Measurements from ENCODE around the gene GUCY1A2.
"Not testable (repeated sequence)": the region's sequence is repeated elsewhere in the genome, so short reads cannot be mapped to it uniquely, and the experiment has no call there.

Gene GUCY1A2

GRCh38 chr11:106959386-106959785 lies 58.9 kb downstream of the GUCY1A2 start:
- H3K4me3 ChIP-seq (ENCODE audit: low read depth, low read length), result no peak overlapping the region
- no peak for DNase-seq (ENCODE audit: low read depth)

- no peak for DNase-seq (ENCODE audit: low read depth)
- no peak overlapping the region for H3K4me3 ChIP-seq (ENCODE audit: low read depth, low read length)
Measured at GRCh38 chr11:106958517-106959248, 59.6 kb downstream of the GUCY1A2 start.

DNA sequence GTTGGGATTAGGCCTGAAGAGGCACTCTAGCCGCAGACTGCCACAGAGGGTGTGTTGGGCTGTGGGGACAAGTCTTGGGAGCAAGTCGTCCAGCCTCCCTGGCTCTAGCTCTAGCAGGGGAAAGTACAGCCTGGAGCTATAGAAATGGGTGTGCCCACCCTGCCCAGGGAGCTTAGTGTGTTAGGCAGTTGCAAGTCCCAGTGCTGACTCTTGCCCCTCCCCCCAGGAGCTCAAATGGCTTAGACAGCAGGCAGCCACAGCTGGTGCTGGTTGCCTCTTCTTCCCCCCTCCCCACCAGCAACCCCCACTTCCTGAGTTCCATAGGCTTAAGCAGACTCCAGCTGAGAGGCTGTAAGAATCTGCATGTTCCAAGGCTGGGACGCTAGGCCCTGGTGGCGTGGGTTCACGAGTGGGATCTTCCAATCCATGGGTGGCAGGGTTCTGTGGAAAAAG lies 61.2 kb downstream of the GUCY1A2 start:
- H3K4me3 ChIP-seq (ENCODE audit: low read depth, low read length), result no peak overlapping the region
- no peak for DNase-seq (ENCODE audit: low read depth)

GRCh38 chr11:106950067-106950491 lies 68.2 kb downstream of the GUCY1A2 start:
- no peak for DNase-seq (ENCODE audit: low read depth)
- no peak overlapping the region for H3K4me3 ChIP-seq (ENCODE audit: low read depth, low read length)

DNA sequence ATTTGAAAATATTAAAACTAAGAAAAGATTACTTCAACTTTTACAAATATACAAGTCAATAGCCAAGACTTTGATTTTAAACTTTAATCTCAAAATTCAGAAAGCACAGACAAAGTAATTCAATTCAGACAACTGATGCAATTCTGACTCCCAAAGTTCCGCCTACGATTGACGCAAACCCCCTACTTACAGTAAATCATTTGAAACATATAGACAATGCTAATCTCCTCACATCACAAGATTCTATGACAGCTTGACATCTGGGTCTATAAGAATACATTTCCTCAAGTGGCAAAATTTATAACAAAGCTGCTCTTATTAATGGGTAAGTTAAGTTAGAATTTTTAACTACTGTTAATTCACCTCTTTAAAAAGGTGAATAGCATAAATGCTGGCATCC lies 75.2 kb downstream of the GUCY1A2 start:
- DNase-seq (ENCODE audit: low read depth), result no peak
- H3K4me3 ChIP-seq (ENCODE audit: low read depth, low read length), result no peak overlapping the region

- no peak overlapping the region for H3K4me3 ChIP-seq (ENCODE audit: low read depth, low read length)
- DNase-seq (ENCODE audit: low read depth), result no peak
Measured at GRCh38 chr11:106939157-106939556, 79.1 kb downstream of the GUCY1A2 start.

DNA sequence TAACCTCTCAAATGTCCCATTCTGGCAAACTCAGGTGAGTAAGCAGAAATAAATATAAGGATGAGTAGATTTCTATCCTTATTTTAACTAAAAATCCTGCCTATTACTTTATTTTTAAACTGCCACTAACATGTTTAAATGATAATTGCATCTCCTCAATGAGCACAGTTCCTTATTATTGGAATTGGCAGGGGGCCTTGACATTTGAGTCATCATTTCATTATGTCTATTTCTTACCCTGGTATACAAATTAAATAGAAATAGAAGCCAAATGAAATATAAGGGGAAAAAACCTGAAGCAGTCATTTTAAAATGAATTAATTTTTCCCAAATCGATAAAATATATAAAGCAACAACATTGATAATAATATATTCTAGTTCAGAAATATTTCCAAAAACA lies 81.2 kb downstream of the GUCY1A2 start:
- DNase-seq (ENCODE audit: low read depth), result no peak
- no peak overlapping the region for H3K4me3 ChIP-seq (ENCODE audit: low read depth, low read length)

DNA sequence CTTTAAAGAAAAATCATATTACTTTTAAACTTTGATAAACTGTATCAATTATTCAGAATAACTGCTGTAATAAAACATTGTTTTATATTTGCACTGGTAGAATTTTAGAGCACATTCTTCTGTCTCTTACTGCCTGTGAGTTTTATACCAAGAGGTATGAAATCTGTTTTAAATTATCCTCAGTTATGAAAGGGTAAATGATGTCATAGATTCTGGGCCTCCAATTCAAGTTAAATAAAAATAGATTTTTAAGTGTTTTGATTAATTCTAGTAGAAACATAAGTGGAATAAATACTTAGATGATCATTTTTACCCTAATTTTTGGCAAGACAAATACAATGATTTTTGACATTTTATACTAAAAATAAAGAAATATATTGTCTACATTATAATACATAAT lies 93.0 kb downstream of the GUCY1A2 start:
- DNase-seq (ENCODE audit: low read depth), result no peak
- H3K4me3 ChIP-seq (ENCODE audit: low read depth, low read length), result no peak overlapping the region

- no peak overlapping the region for H3K4me3 ChIP-seq (ENCODE audit: low read depth, low read length)
- DNase-seq (ENCODE audit: low read depth), result no peak
Measured at GRCh38 chr11:106920899-106921509, 97.3 kb downstream of the GUCY1A2 start.

- no peak overlapping the region for H3K4me3 ChIP-seq (ENCODE audit: low read depth, low read length)
- no peak for DNase-seq (ENCODE audit: low read depth)
Measured at GRCh38 chr11:106917973-106918372, 100.3 kb downstream of the GUCY1A2 start.

DNA sequence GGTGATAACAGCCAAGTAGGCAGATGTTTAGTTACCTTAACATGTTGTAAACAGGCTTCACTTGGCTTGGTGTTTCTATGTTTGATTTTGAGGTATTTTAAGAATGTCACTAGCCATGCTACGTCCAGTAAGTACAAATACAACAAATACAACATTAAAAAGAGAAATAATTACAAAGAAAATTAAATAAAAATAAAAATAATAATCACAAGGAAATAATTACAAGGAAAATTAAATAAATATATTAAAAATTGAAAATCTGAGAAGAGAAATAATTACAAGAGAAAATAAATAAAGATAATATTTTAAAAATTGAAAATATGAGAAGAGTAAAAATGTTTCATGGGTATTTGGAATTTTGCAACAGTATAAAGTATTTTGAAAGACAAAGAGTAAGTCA lies 103.9 kb downstream of the GUCY1A2 start:
- H3K4me3 ChIP-seq (ENCODE audit: low read depth, low read length), result no peak overlapping the region
- DNase-seq (ENCODE audit: low read depth), result no peak

GRCh38 chr11:106913141-106913540 lies 105.1 kb downstream of the GUCY1A2 start:
- DNase-seq (ENCODE audit: low read depth), result no peak
- no peak overlapping the region for H3K4me3 ChIP-seq (ENCODE audit: low read depth, low read length)

DNA sequence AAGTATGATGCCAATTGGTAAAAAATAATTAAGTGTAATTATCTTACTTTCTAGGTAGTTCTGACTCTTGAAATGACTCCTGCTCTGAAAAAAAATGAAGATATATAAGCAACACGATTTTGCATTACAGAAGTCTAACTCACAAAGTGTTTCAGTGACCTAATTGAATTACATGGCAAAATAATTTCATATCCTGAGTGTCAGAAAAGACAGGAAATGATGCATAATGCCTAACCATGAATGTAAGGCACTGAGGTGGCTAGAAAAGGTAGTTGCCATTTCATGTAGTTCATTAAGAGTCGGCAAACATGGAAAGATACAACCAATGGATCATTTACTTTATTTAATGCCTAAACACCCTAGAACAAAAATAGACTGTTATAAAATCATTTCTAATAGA lies 113.5 kb downstream of the GUCY1A2 start:
- no peak overlapping the region for H3K4me3 ChIP-seq (ENCODE audit: low read depth, low read length)
- DNase-seq (ENCODE audit: low read depth), result no peak

DNA sequence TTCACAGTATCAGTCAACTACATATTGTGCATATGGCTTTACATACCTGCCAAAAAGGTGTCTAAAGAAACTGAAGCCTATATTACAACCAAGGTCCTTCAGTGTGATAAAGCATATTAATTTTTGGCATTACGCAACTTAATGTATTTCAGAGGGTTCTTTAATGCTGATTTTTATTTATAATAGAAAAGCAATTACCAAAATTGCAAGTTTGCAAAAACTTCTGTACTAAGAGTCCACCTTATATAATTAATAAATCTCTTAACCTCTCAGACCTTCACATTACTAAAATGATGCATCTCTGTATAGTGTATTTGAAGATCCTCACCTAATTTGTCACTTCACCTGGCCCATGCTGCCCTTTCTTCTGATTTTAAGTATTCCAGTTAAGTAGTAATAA lies 128.6 kb downstream of the GUCY1A2 start:
- no peak overlapping the region for H3K4me3 ChIP-seq (ENCODE audit: low read depth, low read length)
- DNase-seq (ENCODE audit: low read depth), result no peak

- no peak overlapping the region for H3K4me3 ChIP-seq (ENCODE audit: low read depth, low read length)
- no peak for DNase-seq (ENCODE audit: low read depth)
Measured at GRCh38 chr11:106888386-106888785, 129.9 kb downstream of the GUCY1A2 start.

GRCh38 chr11:106883693-106884092 lies 134.6 kb downstream of the GUCY1A2 start:
- DNase-seq (ENCODE audit: low read depth); H3K4me3 ChIP-seq (ENCODE audit: low read depth, low read length): not testable (repeated sequence)

DNA sequence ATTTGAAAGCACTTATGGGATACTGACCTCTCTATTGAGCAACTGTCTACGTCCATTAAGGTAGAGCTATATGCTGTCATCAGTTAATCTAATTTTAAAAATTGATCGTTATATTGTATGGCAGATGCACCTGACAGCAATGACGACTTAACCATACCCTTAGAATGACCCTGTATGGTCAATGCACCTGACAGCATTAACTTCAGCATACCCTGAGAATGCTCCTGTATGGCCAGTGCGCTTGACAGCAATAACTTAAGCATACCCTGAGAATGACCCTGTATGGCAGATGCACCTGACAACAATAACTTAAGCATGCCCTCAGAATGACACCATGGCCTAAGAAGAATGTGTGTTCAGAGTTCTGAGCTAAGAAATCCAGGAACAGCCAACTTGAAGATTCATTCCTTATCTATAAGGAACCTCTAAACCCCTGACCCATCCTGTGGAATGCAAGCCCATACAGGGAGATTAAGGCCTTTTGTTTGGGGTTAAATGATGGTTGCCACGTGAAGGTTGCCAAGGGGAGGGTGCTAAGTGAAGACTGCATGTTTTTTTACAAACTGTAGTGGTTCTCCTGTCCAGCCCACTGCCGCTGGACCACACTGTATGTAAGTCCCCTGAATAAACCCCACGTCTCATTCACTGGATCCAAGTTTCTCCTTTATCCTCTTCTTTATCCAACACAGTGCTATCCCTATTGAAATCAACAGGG lies 138.3 kb downstream of the GUCY1A2 start:
- no peak for DNase-seq (ENCODE audit: low read depth)
- H3K4me3 ChIP-seq (ENCODE audit: low read depth, low read length), result no peak overlapping the region

- H3K4me3 ChIP-seq (ENCODE audit: low read depth, low read length), result no peak overlapping the region
- DNase-seq (ENCODE audit: low read depth), result no peak
Measured at GRCh38 chr11:106879029-106879428, 139.2 kb downstream of the GUCY1A2 start.

DNA sequence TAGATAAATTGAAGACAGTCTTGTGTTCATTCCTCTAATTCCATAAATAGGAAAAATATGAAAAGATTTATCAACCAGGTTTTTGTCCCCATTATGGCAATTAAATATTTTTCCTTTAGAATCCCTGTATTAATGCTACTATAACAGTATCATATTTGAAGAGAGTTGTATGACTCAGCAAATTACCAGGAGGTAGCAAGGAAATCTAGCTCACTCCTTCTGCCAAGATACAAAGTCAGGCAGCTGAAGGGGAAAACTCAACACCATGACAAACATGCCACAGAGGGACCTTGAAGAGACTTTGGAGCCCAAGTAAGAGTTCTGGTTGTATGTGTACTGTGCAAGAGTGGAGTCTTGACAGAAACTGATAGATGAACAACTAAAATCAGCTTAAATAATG lies 143.3 kb downstream of the GUCY1A2 start:
- DNase-seq (ENCODE audit: low read depth), result no peak
- no peak overlapping the region for H3K4me3 ChIP-seq (ENCODE audit: low read depth, low read length)

DNA sequence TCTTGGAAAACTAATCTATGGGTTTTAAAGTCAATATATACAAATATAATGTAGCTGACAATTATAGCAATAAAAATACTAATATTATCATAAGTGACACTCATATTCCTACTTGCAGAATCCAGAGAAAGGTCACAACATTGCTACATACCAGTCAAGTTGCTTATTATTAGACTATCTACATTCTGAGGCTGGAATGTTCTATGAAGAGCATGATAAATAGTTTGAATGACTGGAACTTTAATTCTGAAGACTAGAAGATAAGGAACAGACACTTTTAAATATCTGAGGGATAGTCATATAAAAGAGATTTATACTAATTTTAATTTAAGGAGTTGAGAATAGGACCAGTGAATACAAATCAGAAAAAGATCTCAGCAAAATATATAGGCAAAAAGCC lies 146.0 kb downstream of the GUCY1A2 start:
- no peak overlapping the region for H3K4me3 ChIP-seq (ENCODE audit: low read depth, low read length)
- DNase-seq (ENCODE audit: low read depth), result no peak

DNA sequence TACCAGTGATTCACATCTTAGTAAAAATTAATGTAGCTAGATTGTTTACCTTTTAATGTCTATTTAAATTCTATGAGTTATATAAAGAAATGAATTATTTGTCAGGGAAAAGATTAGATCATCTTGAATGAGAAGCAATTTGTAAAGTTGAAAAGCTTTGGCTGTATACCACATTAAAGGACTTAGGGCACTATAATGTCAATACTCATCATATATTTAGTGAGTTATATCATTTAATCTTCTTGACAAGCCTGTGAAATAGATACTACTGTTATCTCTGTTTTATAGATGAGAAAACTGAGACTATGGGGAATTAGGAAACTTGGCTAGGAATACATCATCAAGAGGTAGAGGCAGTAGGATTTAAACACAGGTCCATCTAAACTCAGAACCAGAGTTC lies 160.1 kb downstream of the GUCY1A2 start:
- no peak overlapping the region for H3K4me3 ChIP-seq (ENCODE audit: low read depth, low read length)
- no peak for DNase-seq (ENCODE audit: low read depth)

Measured in skeletal muscle cell (primary cell).